ENCODE measurements around the gene AQP1. TPM values are rescaled to one million over a fixed set of nuclear protein-coding genes. Genes with fewer than 3 reads are reported as not detected.

AQP1 gene
- total RNA-seq, 1 experiment from 2014 or later, result not detected

DNA sequence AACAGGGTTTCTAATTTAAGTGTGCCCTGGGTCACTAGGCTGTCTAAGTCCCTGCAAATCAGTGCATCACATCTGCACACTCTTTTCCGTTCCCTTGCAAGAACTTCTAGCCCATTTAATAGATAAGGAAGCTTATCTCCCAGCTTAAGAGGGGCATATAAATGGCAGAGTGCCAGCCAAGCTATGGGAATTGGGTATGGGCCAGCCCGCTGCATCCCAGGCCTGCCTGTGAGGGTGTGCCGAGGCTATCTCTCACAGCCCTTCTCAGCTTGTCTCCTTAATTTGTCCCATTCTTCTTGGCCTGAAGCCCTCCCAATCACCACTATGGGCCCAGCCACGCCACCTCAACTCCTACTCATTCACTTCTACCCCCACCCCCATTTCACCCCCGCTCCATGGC, 14.7 kb downstream of the AQP1 start:
- no peak overlapping the region for H3K4me3 ChIP-seq (ENCODE audit: insufficient read depth, low read depth, low read length)
- H3K36me3 ChIP-seq (replicated peaks; ENCODE audit: control insufficient read depth, insufficient read depth, low read length), result no peaks in the 10 kb centered on the region
- H3K27me3 ChIP-seq (ENCODE audit: control insufficient read depth, insufficient read depth, low read length), result no peaks in the 10 kb centered on the region
- DNase-seq, result peak; percentile 16

DNA sequence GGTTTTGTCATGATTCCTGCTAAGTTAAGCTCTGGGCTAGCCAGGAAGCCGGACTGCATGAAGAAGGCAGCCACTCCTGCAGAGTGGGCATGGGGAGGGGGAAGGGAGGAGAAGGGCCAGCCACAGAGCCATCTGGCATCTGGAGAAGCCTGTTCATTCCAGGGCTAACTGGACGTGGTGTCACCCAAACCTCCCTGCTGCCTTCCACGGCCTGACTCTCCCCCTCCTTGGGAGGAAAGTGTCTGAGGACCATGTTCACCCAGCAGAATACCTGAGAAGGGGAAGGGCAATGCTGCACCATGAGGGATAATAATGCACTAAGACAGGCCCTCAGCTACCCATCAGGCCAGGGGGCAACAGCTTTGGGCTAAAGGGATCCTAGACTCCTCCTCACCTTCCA, 15.4 kb downstream of the AQP1 start:
- H3K27me3 ChIP-seq (ENCODE audit: control insufficient read depth, insufficient read depth, low read length), result no peaks in the 10 kb centered on the region

DNA sequence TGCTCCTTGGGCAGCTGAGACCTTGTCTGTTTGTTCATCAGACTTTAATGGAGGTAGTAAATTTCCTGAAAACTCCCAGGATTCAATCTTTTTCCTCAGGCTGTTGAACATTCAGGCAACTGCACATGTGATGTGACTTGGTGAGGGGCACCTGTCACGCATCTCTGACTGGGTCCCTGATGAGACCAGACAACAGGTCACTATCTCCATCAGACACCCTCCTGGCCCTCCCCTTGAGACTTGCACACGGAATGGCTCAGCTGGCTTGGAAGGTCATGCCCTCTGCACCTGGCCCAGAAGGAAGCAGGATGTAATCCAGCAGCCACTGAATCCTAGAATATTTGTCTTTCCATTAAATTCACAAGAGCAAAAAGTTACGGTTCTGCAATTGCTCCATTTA, 15.9 kb downstream of the AQP1 start:
- H3K36me3 ChIP-seq (replicated peaks; ENCODE audit: control insufficient read depth, insufficient read depth, low read length), result no peaks in the 10 kb centered on the region
- H3K4me3 ChIP-seq (ENCODE audit: insufficient read depth, low read depth, low read length), result no peak overlapping the region
- peak; percentile 8 for DNase-seq
- H3K27me3 ChIP-seq (ENCODE audit: control insufficient read depth, insufficient read depth, low read length), result no peaks in the 10 kb centered on the region

More for the DNA sequence above, 15.4 kb downstream of the AQP1 start:
- peak; percentile 11 for DNase-seq
- H3K4me3 ChIP-seq (ENCODE audit: insufficient read depth, low read depth, low read length), result no peak overlapping the region
- H3K36me3 ChIP-seq (replicated peaks; ENCODE audit: control insufficient read depth, insufficient read depth, low read length), result no peaks in the 10 kb centered on the region

DNA sequence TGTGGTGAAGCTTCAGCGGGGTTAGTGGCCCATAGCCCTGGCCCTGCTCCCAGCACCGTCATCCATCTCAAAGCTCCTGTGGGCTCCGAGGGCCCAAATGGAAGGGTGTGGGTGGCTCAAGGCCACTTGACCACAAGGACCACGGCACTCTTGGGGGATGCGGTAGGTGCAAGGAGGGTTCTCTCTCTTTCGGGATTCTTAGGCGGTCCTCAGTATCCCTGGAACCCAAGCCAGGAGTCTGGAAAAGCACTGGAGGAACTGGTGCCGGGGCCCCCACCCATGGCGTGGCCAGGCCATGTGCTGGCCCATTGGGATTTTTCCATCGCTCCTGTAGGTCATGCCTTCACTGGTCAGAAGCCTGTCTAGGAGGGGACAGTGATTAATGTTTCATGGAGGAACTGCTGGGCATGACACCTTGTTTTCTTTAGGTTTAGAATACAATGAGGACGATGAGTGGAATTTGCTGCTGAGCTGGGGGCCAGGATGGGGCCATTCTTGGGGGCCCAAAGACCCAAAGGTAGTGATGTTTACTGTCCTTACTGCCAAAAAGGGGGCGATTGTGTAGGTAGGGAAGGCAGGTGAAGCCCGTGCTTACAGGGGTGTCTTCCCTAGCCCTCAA, 16.7 kb downstream of the AQP1 start:
- no peak overlapping the region for H3K4me3 ChIP-seq (ENCODE audit: insufficient read depth, low read depth, low read length)
- H3K27me3 ChIP-seq (ENCODE audit: control insufficient read depth, insufficient read depth, low read length), result no peaks in the 10 kb centered on the region
- no peaks in the 10 kb centered on the region for H3K36me3 ChIP-seq (replicated peaks; ENCODE audit: control insufficient read depth, insufficient read depth, low read length)
- peak; percentile 19 for DNase-seq

DNA sequence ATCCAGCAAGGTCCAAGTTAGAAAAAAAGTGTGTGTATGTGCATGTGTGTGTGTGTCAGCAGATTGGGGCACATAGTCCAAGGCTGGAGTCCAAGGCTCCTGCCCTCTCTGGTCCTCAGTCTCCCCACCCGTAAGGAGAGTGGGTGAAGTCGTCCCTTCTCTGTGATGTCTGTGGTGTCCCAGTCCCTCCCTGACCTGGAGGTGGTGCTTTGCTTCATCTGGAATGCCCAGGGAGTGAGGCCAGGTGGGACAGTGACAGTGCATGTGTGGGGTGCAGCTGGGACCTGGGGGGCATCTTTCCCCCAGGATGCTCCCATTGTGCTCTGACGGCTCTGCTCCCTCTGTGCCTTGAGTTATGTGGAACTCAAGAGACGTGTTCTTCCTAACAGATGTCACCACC, 18.0 kb downstream of the AQP1 start:
- peak; percentile 9 for DNase-seq
- Histone ChIP-seq H3K36me3 (replicated peaks; ENCODE audit: control insufficient read depth, insufficient read depth, low read length) (no peaks in the 10 kb centered on the region), H3K27me3 (ENCODE audit: control insufficient read depth, insufficient read depth, low read length) (no peaks in the 10 kb centered on the region), H3K4me3 (ENCODE audit: insufficient read depth, low read depth, low read length) (no peak overlapping the region)

DNA sequence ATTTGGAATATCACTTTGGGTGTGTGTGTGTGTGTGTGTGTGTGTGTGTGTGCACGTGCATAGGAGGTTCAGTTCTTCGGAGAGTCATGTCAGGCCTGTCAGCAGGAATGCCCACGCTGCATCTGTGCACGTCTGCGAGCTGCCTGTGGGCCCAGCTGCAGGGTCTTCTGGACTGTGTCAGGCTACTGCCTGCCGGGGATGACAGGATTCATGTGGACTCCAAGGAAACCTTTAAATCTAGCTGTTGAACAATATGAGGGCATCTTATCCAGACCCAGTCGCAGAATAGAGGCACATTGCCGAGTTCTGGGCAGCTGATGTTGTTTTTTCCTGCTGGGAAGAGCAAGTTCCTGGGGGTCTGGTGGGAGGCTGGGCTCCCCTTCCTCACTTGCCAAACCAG, 19.0 kb downstream of the AQP1 start:
- H3K27me3 ChIP-seq (ENCODE audit: control insufficient read depth, insufficient read depth, low read length), result no peaks in the 10 kb centered on the region
- H3K36me3 ChIP-seq (replicated peaks; ENCODE audit: control insufficient read depth, insufficient read depth, low read length), result no peaks in the 10 kb centered on the region
- peak; percentile 23 for DNase-seq
- no peak overlapping the region for H3K4me3 ChIP-seq (ENCODE audit: insufficient read depth, low read depth, low read length)

DNA sequence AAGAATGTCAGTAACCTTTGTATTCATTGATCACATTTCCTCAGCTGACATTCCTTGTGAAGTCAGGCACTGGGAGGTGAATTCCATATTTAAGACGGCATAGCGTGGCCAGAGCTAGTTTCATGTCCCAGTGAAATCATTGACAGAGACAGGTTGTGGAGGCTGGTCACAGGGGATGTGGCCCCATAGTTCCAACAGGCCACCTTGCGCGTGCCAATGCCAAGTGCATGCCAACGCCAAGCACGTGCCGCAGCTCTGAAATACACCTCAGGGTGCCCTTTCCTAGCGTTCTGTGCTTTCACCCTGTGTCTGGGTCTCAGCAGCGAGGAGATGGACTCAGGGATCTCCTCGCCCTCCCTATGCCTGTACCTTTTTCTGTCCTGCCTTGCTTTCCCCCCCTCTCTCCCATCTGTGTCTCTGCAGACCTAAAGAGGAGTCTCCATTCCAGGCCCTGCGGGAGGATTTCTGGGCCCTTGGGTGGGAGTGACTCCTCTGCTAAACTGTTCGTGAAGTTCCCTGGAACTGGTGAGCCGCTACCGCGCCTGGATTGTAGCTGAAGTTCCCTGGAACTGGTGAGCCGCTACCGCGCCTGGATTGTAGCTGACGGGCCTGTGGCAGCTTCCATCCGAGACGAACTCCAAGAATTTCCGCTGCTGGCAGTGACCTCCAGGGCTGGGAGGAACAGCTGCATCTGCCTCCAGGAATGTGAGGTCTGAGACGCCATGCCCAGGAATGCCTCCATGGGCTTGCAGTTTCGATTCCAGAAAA, 19.7 kb downstream of the AQP1 start:
- Histone ChIP-seq H3K4me3 (ENCODE audit: insufficient read depth, low read depth, low read length) (no peak overlapping the region), H3K36me3 (replicated peaks; ENCODE audit: control insufficient read depth, insufficient read depth, low read length) (no peaks in the 10 kb centered on the region), H3K27me3 (ENCODE audit: control insufficient read depth, insufficient read depth, low read length) (no peaks in the 10 kb centered on the region)
- DNase-seq, result peak; percentile 54

DNA sequence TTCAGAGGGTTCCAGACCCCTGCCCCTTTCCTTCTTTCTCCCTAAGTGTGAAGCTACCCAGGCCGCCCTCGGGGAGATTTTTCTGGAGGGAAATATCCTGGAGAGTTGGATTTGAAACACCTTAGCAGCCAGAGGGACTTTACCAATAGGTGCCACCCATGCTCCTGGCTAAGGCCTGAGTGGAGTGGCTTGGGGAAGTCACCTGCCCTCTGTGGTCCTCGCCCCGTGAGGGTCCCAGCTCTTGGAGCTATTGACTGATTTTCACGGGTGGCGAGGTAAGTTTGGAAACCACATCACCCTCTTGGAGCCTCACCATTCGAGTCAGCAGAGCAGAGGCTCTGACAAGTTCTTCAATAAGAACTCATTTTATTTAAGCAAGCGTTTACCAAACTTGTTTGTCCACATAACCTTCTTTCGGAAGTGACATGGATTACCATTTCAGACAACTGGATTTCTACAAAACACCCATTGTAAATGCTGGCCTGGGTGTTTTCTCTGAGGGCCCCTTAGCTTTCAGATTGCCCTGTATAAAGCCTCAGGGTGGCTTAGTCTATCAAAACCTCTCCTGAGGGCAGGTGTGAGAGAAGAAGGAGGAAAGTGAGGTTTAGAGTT, 20.4 kb downstream of the AQP1 start:
- Histone ChIP-seq H3K36me3 (replicated peaks; ENCODE audit: control insufficient read depth, insufficient read depth, low read length) (no peaks in the 10 kb centered on the region), H3K4me3 (ENCODE audit: insufficient read depth, low read depth, low read length) (no peak overlapping the region), H3K27me3 (ENCODE audit: control insufficient read depth, insufficient read depth, low read length) (no peaks in the 10 kb centered on the region)
- DNase-seq, result no peak

DNA sequence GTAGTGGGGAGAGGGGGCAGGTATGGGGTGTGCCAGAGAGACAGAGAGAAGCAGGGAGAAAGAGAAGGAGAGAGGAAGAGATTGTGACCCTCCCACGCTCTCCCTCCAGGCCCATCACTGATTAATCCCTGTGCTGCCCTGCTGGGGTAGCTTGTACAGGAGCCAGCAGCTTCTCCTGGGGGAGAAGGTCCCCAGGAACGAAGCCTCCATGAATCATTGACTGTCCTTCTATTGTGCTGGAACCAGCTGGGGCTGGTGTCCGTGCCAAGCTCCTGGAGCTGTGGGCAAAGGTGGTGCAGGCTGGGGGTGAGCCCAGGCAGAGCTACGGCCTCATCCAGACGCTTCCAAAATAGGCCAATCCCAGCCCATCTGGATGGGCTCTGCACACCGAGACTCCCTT, 20.9 kb downstream of the AQP1 start:
- DNase-seq, result peak; percentile 20
- H3K27me3 ChIP-seq (ENCODE audit: control insufficient read depth, insufficient read depth, low read length), result no peaks in the 10 kb centered on the region
- H3K36me3 ChIP-seq (replicated peaks; ENCODE audit: control insufficient read depth, insufficient read depth, low read length), result no peaks in the 10 kb centered on the region
- H3K4me3 ChIP-seq (ENCODE audit: insufficient read depth, low read depth, low read length), result no peak overlapping the region

DNA sequence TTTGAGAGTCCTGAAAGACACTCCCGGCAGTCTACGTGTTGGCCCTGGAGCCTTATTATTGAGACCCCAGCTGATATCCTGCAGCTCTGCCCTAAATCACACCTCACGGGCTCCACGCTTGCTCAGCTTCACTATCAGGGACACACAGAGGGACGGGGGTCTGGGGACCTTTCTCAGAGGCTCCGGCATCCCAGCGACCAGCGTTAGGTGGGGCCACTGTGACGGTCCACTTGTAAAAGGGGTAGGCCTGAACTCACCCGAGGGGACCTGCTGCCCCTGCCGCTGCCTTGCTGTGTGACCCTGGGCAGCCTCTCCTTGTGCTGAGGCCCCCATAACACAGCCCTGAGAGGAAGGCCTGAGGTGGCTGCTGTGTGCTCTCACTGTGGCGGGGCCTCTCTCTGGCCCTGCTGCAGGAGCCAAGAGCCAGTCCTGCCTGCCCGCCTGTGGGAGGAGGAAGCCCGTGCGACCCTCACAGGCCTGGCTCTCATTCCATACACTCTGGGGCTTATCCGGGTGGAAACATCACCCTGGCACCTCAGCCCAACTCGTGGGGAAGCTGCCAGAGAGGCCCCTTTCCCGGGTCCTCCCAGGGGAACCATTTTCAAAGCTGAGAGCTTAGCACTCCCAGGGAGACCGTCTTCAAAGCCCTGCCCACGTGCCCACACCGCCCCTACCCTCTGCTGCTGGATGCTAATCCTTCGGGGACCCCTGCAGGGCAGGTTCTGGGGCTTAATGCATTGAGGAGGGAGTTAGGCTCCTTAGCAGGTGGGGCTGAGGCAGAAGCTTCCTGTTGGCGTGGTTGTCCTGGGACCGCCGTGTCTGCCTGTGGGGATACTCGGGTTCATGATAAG, 21.7 kb downstream of the AQP1 start:
- H3K4me3 ChIP-seq (ENCODE audit: insufficient read depth, low read depth, low read length), result no peak overlapping the region
- peak; percentile 87 for DNase-seq
- no peaks in the 10 kb centered on the region for H3K27me3 ChIP-seq (ENCODE audit: control insufficient read depth, insufficient read depth, low read length)
- no peaks in the 10 kb centered on the region for H3K36me3 ChIP-seq (replicated peaks; ENCODE audit: control insufficient read depth, insufficient read depth, low read length)

DNA sequence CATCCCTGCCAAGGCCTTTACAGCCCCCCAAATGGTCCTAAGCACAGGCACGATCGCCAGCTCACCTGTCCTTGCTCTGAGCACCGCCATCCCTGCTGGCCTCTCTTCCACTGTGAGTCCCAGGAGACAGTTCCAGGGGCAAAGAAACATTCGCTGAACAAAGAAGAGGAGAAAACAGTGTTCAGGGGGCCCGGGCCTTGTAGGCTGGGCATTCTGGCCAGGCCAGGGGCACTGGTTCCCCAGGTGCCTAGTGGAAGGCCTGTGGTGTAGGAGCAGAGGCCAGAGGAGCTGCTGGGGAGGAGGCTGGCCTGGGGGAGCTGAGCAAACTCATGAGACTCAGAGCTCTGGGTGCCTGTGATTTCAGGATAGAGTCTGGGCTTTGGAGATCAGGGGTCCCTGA, 22.6 kb downstream of the AQP1 start:
- H3K4me3 ChIP-seq (ENCODE audit: insufficient read depth, low read depth, low read length), result no peak overlapping the region
- no peaks in the 10 kb centered on the region for H3K36me3 ChIP-seq (replicated peaks; ENCODE audit: control insufficient read depth, insufficient read depth, low read length)
- peak; percentile 19 for DNase-seq
- H3K27me3 ChIP-seq (ENCODE audit: control insufficient read depth, insufficient read depth, low read length), result no peaks in the 10 kb centered on the region

DNA sequence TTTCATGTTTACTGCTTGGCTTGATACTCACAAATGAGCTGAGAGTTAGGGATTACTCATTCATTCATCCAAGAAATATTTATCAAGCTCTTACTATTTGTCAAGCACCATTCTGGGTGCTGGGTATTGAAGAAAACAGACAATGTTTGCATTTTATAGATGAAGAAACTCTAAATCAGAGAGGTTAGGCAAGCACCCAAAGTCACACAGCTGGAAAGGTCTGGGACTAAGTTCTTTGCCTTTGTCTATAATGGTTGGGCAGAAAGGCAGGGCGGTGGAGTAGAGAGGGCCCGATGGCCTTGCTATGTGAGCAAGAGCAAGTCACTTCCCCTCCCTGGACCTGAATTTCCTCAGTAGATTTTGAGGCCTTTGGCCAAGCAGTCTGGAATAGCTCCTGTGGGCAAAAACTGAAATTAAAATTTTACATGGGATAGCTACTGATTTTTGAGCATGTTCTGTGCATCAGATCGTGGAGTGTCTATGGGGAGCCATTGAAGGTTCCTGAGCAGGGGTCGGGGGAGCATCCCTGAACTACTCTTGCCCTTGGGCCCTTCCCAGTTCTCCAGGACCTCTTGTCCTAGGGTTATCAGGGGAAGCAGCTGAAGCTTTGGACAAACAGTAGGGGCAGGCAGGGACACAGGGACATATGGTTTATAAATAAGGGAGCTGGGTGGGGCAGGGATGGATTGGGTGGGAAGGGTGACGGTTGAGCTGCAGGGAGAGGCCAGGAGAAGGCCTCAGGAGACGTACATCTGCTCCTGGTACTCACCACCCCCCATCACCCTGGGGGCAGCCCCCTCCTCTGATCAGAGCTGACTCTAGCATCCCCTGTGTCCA, 23.3 kb downstream of the AQP1 start:
- Histone ChIP-seq H3K27me3 (ENCODE audit: control insufficient read depth, insufficient read depth, low read length) (no peaks in the 10 kb centered on the region), H3K36me3 (replicated peaks; ENCODE audit: control insufficient read depth, insufficient read depth, low read length) (no peaks in the 10 kb centered on the region)

DNA sequence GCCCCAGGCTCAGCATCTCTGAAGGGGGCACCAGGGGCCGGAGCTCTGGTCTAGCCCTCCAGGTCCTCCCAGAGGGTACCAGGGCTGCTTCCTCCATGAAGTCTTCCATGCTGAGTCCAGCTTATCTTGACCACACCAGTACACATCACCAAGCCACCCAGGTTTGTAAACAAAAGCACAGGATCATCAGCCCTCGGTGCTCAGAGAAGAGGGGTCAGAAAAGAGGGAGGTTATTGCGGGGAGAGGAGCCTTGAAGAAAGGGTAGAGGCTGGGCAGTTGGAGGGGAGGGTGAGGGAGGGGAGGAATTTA, 23.9 kb downstream of the AQP1 start:
- peak; percentile 27 for DNase-seq
- Histone ChIP-seq H3K27me3 (ENCODE audit: control insufficient read depth, insufficient read depth, low read length) (no peaks in the 10 kb centered on the region), H3K4me3 (ENCODE audit: insufficient read depth, low read depth, low read length) (no peak overlapping the region), H3K36me3 (replicated peaks; ENCODE audit: control insufficient read depth, insufficient read depth, low read length) (no peaks in the 10 kb centered on the region)

More for the DNA sequence above, 23.3 kb downstream of the AQP1 start:
- peak; percentile 15 for DNase-seq
- H3K4me3 ChIP-seq (ENCODE audit: insufficient read depth, low read depth, low read length), result no peak overlapping the region

DNA sequence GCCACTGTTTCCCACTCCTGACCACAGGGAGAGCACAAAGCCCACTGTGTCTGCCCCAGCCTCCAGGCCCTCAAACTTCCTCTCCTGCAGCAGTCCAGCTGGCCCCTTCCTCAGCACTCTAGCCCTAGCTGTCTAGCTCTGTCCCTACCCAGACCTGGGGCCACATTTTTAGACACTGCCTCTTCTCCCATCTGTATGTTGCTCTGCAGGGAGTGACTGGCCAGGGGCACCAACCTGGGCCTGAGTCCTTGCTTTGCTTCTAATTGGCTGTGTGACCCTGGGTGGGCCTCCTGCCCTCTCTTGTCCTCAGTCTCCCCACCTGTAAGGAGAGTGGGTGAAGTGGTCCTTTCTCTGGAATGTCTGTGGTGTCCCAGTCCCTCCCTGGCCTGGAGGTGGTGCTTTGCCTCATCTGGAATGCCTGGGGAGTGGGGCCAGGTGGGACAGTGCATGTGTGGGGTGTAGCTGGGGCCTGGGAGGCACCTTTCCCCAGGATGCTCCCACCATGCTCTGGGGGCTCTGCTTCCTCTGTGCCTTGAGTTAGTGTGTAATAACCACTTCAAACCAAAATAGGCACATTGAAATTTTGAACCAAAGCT, 25.1 kb downstream of the AQP1 start:
- peak; percentile 16 for DNase-seq
- no peak overlapping the region for H3K4me3 ChIP-seq (ENCODE audit: insufficient read depth, low read depth, low read length)
- no peaks in the 10 kb centered on the region for H3K27me3 ChIP-seq (ENCODE audit: control insufficient read depth, insufficient read depth, low read length)
- H3K36me3 ChIP-seq (replicated peaks; ENCODE audit: control insufficient read depth, insufficient read depth, low read length), result no peaks in the 10 kb centered on the region

All from H7 (cell line).